ENCODE results near the gene SMIM45.

Gene SMIM45

DNA sequence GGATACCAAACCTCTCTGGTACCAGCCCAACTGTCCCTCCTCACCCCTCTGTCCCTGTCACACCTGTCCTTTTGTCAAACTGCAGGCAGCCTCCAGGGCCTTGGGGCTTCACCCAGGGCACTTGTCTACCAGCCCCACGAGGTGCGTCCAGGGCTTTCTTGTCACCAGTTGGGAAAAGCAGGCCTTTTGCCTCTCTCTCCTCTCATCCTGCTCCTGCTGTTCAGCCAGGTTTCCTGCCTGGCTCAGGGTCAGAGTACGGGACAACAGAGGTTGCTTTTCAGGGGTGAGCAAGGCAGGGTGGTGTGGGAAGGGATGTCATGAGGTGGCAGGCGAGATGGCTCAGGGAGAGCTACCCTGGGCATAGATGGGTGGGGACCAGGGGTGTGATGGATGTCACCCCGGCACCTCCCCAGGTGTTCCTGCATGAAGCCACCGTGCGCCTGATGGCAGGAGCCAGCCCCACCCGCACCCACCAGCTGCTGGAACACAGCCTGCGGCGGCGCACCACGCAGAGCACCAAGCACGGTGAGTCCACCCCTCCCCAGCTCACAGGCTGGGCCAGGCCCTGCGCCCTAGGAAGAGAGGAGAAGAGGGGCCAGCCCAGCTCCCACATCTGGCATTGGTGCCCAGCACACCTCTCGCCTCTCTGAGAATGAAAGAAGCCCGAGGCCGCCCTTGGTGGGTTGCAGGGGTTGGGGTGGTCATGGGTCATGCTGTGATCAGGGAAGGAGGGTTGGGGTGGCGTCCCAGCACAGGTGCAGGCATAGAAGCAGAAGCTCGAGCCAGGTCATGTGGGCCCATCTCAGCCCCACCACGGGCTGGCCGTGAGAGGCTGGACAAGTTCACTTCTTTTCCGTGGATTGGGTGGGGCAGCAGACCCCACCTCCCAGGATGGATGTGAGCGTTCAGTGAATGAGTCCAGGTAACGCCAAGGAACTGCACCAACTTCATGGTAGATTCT lies 47.2 kb upstream of the SMIM45 start:
- Histone ChIP-seq H3K79me2 (ENCODE audit: low read length) (no peaks in the 10 kb centered on the region), H4K20me1 (ENCODE audit: low read length) (no peaks in the 10 kb centered on the region), H3K4me2 (ENCODE audit: low read length) (no peak overlapping the region), H3K9ac (ENCODE audit: low read length) (no peak overlapping the region), H3K4me3 (ENCODE audit: low read length) (no peak overlapping the region), H3K36me3 (ENCODE audit: low read depth, low read length) (no peaks in the 10 kb centered on the region), H2AFZ (ENCODE audit: low read length) (no peak overlapping the region), H3K27me3 (ENCODE audit: low read length) (no peaks in the 10 kb centered on the region), H3K4me1 (ENCODE audit: insufficient read depth, low read length) (no peaks in the 10 kb centered on the region), H3K9me2 (replicated peaks; ENCODE audit: low read length) (no peaks in the 10 kb centered on the region), H3K9me3 (ENCODE audit: low read length) (no peaks in the 10 kb centered on the region), H3F3A (ENCODE audit: low read length, unreplicated experiment) (no peaks in the 10 kb centered on the region), H3K27ac (ENCODE audit: low read length) (no peak overlapping the region)
- POLR2A ChIA-PET (ENCODE audit: unreplicated experiment), result no interaction called here
- ATAC-seq (no peak), DNase-seq (no peak)
- no peak for TF ChIP-seq EZH2phosphoT487 (IDR thresholded peaks at IDR 0.05; ENCODE audit: borderline replicate concordance, low read length)
- no peak for TF ChIP-seq EZH2 (IDR thresholded peaks at IDR 0.05; ENCODE audit: low read length, unreplicated experiment)
- TF ChIP-seq, protein P1, sequence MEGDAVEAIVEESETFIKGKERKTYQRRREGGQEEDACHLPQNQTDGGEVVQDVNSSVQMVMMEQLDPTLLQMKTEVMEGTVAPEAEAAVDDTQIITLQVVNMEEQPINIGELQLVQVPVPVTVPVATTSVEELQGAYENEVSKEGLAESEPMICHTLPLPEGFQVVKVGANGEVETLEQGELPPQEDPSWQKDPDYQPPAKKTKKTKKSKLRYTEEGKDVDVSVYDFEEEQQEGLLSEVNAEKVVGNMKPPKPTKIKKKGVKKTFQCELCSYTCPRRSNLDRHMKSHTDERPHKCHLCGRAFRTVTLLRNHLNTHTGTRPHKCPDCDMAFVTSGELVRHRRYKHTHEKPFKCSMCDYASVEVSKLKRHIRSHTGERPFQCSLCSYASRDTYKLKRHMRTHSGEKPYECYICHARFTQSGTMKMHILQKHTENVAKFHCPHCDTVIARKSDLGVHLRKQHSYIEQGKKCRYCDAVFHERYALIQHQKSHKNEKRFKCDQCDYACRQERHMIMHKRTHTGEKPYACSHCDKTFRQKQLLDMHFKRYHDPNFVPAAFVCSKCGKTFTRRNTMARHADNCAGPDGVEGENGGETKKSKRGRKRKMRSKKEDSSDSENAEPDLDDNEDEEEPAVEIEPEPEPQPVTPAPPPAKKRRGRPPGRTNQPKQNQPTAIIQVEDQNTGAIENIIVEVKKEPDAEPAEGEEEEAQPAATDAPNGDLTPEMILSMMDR (conservative IDR thresholded peaks at IDR 0.05; ENCODE audit: low read depth, low read length), result no peak
- no TSS peak for BruUV-seq (replicated peaks)
- CTCF ChIA-PET, result no interaction called here
- intact Hi-C loops (cut with micrococcal nuclease), result no loop called here

- POLR2A ChIA-PET (ENCODE audit: unreplicated experiment), result no interaction called here
- Histone ChIP-seq H3K4me1 (ENCODE audit: insufficient read depth, low read length) (no peaks in the 10 kb centered on the region), H3K9me2 (replicated peaks; ENCODE audit: low read length) (no peaks in the 10 kb centered on the region), H3K27ac (ENCODE audit: low read length) (no peak overlapping the region), H3K4me2 (ENCODE audit: low read length) (no peak overlapping the region), H4K20me1 (ENCODE audit: low read length) (no peaks in the 10 kb centered on the region), H3K9me3 (ENCODE audit: low read length) (no peaks in the 10 kb centered on the region), H3K36me3 (ENCODE audit: low read depth, low read length) (no peaks in the 10 kb centered on the region), H3F3A (ENCODE audit: low read length, unreplicated experiment) (no peaks in the 10 kb centered on the region), H3K27me3 (ENCODE audit: low read length) (no peaks in the 10 kb centered on the region), H3K79me2 (ENCODE audit: low read length) (no peaks in the 10 kb centered on the region), H3K9ac (ENCODE audit: low read length) (no peak overlapping the region), H2AFZ (ENCODE audit: low read length) (no peak overlapping the region), H3K4me3 (ENCODE audit: low read length) (no peak overlapping the region)
- BruUV-seq (replicated peaks), result no TSS peak
- CTCF ChIA-PET, result no interaction called here
- intact Hi-C loops (cut with micrococcal nuclease), result no loop called here
- ATAC-seq (no peak), DNase-seq (no peak)
- TF ChIP-seq, protein P1 (conservative IDR thresholded peaks at IDR 0.05; ENCODE audit: low read depth, low read length), result no peak
- no peak for TF ChIP-seq EZH2phosphoT487 (IDR thresholded peaks at IDR 0.05; ENCODE audit: borderline replicate concordance, low read length)
- TF ChIP-seq EZH2 (IDR thresholded peaks at IDR 0.05; ENCODE audit: low read length, unreplicated experiment), result no peak
Observed at GRCh38 chr22:41905411-41906202, 46.3 kb upstream of the SMIM45 start.

Data from PC-3 (cell line).